ENCODE data around the gene SMARCE1.

The SMARCE1 gene

DNA sequence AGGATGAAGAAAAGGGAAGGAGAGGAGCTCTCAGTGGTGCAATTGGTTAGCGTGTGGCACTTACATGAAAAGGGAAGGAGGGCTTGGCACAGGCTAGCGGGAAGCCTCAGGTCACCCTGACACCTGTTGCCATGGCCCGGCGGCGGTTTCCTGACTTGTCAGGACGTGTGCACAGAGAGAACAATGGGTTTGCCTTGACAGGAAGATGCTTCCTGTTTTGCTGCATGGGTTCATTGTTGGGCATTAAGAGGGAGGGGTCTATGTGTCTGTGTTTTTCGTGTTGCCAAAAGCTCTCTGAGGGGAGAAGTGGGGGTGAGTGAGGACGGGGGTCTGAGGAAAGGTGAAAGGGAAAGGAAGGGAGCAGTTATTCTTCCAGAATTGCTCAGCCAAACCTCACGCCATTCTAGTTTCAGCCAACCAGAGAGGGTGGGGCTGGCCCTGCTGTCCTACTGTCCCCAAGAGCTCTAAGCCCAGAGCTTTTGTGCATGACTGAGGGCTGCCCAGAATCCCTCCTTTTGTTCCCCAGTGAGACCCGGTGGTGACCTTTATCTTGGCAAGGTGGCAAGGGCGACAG lies 65.2 kb downstream of the SMARCE1 start:
- ATAC-seq (peak; percentile 86), DNase-seq (peak; percentile 38 to 70)
- Mint-ChIP-seq H3K9me3 (peaks cover 33 to 40% of the 10 kb centered on the region in 2 donors), H3K27me3 (no peaks in the 10 kb centered on the region), H3K4me3 (peak overlapping the region; percentile 76 to 79), H3K4me1 (peaks cover 92% of the 10 kb centered on the region), H3K27ac (peak overlapping the region; percentile 27 to 54)

DNA sequence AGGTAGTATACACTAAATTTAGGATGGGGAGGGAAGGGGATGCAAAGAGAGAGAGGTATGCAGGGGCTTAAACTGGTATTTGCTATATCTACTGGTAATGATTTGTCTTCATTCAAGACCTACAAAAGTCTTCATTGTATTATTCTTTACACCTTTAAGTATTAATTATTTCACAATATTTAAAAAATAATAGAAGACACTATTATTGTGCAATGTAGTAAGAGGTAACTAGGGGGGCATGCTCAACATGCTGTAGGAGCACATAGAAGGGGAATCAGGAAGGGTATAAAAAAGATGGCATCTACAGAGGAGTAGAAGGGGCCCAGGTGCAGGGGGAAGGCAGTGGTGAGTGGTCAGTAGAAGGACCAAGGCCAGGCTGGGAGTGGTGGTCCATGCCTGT lies 67.5 kb downstream of the SMARCE1 start:
- peaks cover 92% of the 10 kb centered on the region for H3K4me1 Mint-ChIP-seq
- peaks cover 25 to 28% of the 10 kb centered on the region in 2 donors for H3K9me3 Mint-ChIP-seq
- no peak overlapping the region for H3K27ac Mint-ChIP-seq
- ATAC-seq (no peak), DNase-seq (no peak)
- H3K27me3 Mint-ChIP-seq, result no peaks in the 10 kb centered on the region
- peak overlapping the region; percentile 23 to 33 for H3K4me3 Mint-ChIP-seq

DNA sequence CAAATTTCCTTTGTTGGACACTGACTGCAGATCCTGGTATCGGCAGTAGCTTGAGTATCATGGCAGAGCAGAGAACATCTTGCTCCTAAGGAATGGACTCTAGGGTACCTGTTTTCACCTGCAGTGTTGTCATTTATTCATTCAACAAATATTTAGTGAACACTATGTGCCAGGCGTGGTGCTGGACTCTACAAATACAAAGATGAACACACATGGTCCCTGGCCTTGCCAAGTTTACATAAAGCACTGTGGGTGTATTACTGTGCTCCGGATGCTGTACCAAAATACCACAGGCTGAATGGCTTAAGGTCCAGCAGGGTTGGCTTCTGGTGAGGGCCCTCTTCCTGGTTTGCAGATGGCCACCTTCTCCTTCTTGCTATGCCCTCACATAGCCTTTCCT lies 68.1 kb downstream of the SMARCE1 start:
- Mint-ChIP-seq H3K4me3 (no peak overlapping the region), H3K27ac (no peak overlapping the region), H3K4me1 (peaks cover 92% of the 10 kb centered on the region), H3K27me3 (no peaks in the 10 kb centered on the region), H3K9me3 (peaks cover 25 to 28% of the 10 kb centered on the region in 2 donors)
- no peak for DNase-seq
- ATAC-seq, result no peak

DNA sequence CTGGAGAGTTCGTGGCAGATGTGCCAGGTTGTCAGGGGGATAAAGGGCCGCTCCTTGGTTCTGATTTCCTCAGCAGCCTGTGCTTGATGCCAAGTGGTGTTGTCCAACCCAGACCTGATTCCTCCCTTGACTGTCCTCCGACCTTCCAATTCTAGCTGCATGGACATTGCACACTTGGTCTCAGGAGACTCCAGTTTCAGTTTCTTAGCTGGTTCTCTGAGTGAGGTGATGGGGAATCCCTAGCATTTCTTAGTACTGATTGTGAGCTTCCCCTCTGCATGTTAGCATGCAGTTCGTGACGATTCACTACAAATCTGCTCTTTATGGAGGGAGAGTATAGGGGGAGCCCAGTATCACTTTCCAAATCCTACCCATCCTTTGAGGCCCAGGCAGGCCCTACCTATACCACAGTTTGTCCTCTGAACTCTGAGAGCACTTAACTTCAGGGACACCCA lies 70.0 kb downstream of the SMARCE1 start:
- H3K4me1 Mint-ChIP-seq, result peaks cover 82% of the 10 kb centered on the region

DNA sequence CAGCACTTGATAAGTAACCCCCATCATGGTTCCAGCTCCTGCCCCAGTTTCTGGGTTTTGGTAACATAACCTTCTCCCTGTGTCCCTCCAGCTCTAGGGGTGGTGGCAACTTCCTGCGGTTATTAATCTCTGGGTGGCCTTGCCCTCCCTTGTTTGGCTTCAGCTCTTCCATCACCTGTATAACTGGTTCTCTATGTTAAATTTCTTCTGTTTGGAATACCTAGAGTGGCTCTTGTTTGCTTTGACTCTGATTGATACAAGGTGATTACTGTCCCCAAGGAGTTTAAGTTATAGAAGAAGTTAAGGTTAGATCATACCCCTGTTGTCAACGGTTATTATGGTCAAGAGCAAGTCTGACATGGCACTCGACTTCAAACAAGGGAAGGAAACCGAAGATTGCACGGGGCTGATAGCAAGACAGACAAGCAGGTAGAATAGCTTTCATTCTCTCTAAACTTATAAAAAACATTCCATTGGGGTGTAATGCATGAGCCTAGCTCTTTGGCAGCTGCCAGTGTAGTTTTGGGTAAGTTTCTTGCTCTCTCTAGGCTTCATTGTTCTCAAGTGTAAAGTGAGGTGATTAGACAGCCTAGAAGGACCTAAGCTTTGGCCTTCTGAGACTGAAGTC lies 71.4 kb downstream of the SMARCE1 start:
- no peak for ATAC-seq
- Mint-ChIP-seq H3K4me1 (peaks cover 82% of the 10 kb centered on the region), H3K27me3 (no peaks in the 10 kb centered on the region), H3K27ac (peak overlapping the region; percentile 31 to 62), H3K9me3 (peaks cover 40 to 48% of the 10 kb centered on the region in 2 donors), H3K4me3 (peak overlapping the region; percentile 29 to 57)
- DNase-seq, result no peak

More for the DNA sequence above, 70.0 kb downstream of the SMARCE1 start:
- H3K9me3 Mint-ChIP-seq, result peaks cover 26 to 34% of the 10 kb centered on the region in 2 donors
- H3K4me3 Mint-ChIP-seq, result peak overlapping the region; percentile 53 to 70
- H3K27ac Mint-ChIP-seq, result peak overlapping the region; percentile 64 to 70
- peak; percentile 42 to 50 for DNase-seq
- peak; percentile 91 for ATAC-seq
- no peaks in the 10 kb centered on the region for H3K27me3 Mint-ChIP-seq

All from stimulated activated naive CD8-positive, alpha-beta T cell treated with anti-CD3 and anti-CD28 coated beads, Interleukin-15, amount 100 ng/mL, for 72 hours (primary cell).